Measurements from ENCODE around the gene LONRF2.

The LONRF2 gene

GRCh38 chr2:100281521-100282438 is 40.5 kb downstream of the LONRF2 start:
- Histone ChIP-seq H3K27me3 (ENCODE audit: low read depth, low read length) (peaks cover 6% of the 10 kb centered on the region; the same call in 1 of the 2 replicates), H3K4me3 (ENCODE audit: low read length) (peak overlapping the region; percentile 23), H3K36me3 (replicated peaks; ENCODE audit: low read depth, low read length) (no peaks in the 10 kb centered on the region), H3K9ac (ENCODE audit: low read length) (no peak overlapping the region), H3K27ac (ENCODE audit: low read length) (no peak overlapping the region), H4K20me1 (ENCODE audit: insufficient read depth, low read length) (no peaks in the 10 kb centered on the region), H3K9me3 (ENCODE audit: insufficient read depth, low read length) (no peaks in the 10 kb centered on the region), H3K79me2 (ENCODE audit: low read length) (no peaks in the 10 kb centered on the region), H2AFZ (ENCODE audit: low read depth, low read length) (no peak overlapping the region), H3K4me1 (ENCODE audit: low read length) (peaks cover 15% of the 10 kb centered on the region; the same call in 1 of the 2 replicates), H3K4me2 (ENCODE audit: low read length) (peak overlapping the region; percentile 37)
- TF ChIP-seq EZH2phosphoT487 (IDR thresholded peaks at IDR 0.05; ENCODE audit: low read depth): no peak
- TF ChIP-seq, protein P1, sequence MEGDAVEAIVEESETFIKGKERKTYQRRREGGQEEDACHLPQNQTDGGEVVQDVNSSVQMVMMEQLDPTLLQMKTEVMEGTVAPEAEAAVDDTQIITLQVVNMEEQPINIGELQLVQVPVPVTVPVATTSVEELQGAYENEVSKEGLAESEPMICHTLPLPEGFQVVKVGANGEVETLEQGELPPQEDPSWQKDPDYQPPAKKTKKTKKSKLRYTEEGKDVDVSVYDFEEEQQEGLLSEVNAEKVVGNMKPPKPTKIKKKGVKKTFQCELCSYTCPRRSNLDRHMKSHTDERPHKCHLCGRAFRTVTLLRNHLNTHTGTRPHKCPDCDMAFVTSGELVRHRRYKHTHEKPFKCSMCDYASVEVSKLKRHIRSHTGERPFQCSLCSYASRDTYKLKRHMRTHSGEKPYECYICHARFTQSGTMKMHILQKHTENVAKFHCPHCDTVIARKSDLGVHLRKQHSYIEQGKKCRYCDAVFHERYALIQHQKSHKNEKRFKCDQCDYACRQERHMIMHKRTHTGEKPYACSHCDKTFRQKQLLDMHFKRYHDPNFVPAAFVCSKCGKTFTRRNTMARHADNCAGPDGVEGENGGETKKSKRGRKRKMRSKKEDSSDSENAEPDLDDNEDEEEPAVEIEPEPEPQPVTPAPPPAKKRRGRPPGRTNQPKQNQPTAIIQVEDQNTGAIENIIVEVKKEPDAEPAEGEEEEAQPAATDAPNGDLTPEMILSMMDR (IDR thresholded peaks at IDR 0.05; ENCODE audit: low read depth, low read length): no peak

DNA sequence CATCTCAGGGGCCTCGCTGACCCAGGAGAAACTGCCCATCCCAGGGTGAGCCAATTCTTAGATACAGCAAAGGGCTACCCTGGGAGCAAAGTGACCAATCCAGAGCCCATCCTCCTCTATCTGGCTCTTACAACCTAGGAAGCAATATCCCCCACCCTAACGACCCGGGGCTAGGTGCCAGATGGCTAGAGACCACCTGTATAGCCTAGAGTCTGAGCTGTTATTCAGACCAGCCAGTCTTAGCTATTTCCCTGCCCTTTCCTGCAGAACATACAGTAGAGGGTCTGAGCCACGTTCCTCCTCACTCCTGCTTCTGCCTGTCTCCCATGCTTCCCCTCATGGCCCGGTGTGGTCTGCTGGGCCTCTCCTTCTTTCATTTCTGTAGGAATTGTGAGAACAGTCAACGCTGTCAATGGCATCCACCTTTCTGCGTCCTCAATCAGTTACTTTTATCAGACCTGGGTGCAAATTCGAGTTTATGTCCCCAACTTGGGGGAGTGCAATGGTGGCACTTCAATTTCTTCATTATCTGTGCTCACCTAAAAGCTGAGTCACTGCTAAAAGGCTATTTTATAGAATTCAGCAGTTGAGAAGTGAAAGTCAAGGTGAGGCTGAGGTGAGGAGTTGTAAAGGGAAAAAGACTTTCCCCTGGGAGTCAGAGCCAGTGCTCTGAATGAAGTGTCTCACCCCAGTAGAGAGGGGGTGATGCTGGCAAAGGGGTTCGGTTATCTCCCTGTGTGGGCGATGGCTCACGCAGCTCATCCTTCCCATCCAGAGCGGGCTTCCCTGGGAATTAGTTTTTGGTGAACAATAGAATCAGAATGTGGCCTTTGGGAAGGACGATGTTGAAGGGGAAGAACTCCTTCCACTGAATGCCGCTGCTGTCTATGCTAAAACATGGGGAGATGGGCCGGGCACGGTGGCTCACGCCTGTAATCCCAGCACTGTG is 42.4 kb downstream of the LONRF2 start:
- H4K20me1 ChIP-seq (ENCODE audit: insufficient read depth, low read length): no peaks in the 10 kb centered on the region

GRCh38 chr2:100278986-100279385 is 43.3 kb downstream of the LONRF2 start:
- Histone ChIP-seq H3K9ac (ENCODE audit: low read length) (no peak overlapping the region), H3K4me1 (ENCODE audit: low read length) (peaks cover 19% of the 10 kb centered on the region), H3K36me3 (replicated peaks; ENCODE audit: low read depth, low read length) (no peaks in the 10 kb centered on the region), H2AFZ (ENCODE audit: low read depth, low read length) (no peak overlapping the region), H3K4me2 (ENCODE audit: low read length) (no peak overlapping the region), H4K20me1 (ENCODE audit: insufficient read depth, low read length) (no peaks in the 10 kb centered on the region), H3K27me3 (ENCODE audit: low read depth, low read length) (peaks cover 6% of the 10 kb centered on the region; the same call in 1 of the 2 replicates), H3K9me3 (ENCODE audit: insufficient read depth, low read length) (no peaks in the 10 kb centered on the region), H3K4me3 (ENCODE audit: low read length) (no peak overlapping the region), H3K79me2 (ENCODE audit: low read length) (no peaks in the 10 kb centered on the region), H3K27ac (ENCODE audit: low read length) (no peak overlapping the region)
- TF ChIP-seq, protein P1 (IDR thresholded peaks at IDR 0.05; ENCODE audit: low read depth, low read length): no peak
- TF ChIP-seq EZH2phosphoT487 (IDR thresholded peaks at IDR 0.05; ENCODE audit: low read depth): no peak

More for the DNA sequence above, 42.4 kb downstream of the LONRF2 start:
- H3K27me3 ChIP-seq (ENCODE audit: low read depth, low read length): peaks cover 6% of the 10 kb centered on the region; the same call in 1 of the 2 replicates
- no peaks in the 10 kb centered on the region for H3K36me3 ChIP-seq (replicated peaks; ENCODE audit: low read depth, low read length)
- H2AFZ ChIP-seq (ENCODE audit: low read depth, low read length): no peak overlapping the region
- H3K4me1 ChIP-seq (ENCODE audit: low read length): peaks cover 15% of the 10 kb centered on the region; the same call in 1 of the 2 replicates
- no peaks in the 10 kb centered on the region for H3K79me2 ChIP-seq (ENCODE audit: low read length)
- H3K4me3 ChIP-seq (ENCODE audit: low read length): no peak overlapping the region
- H3K9me3 ChIP-seq (ENCODE audit: insufficient read depth, low read length): no peaks in the 10 kb centered on the region
- no peak overlapping the region for H3K27ac ChIP-seq (ENCODE audit: low read length)
- no peak overlapping the region for H3K4me2 ChIP-seq (ENCODE audit: low read length)
- TF ChIP-seq, protein P1 (IDR thresholded peaks at IDR 0.05; ENCODE audit: low read depth, low read length): no peak
- no peak for TF ChIP-seq EZH2phosphoT487 (IDR thresholded peaks at IDR 0.05; ENCODE audit: low read depth)
- no peak overlapping the region for H3K9ac ChIP-seq (ENCODE audit: low read length)

All from OCI-LY3 (cell line).